Colonic mucosa (tissue), 4 donors: ENCODE results near the gene IMP3. TPM values are rescaled to one million over a fixed set of nuclear protein-coding genes. Genes with fewer than 3 reads are reported as not detected.
"Not testable (repeated sequence)": the region's sequence is repeated elsewhere in the genome, so short reads cannot be mapped to it uniquely, and the experiment has no call there.

ENCODE experiments used
- DNase-seq: peaks from one replicate; pipeline ENCODE4 v3.0.0-alpha.2; 2020
- H3K27ac ChIP-seq: fragments of 200-600 bp; one replicate; pipeline ENCODE4 v1.8.0; 2021
- H3K27me3 ChIP-seq: fragments of 200-600 bp; one replicate; pipeline ENCODE4 v1.8.0; 2021
- H3K36me3 ChIP-seq: fragments of 200-600 bp; one replicate; pipeline ENCODE4 v1.8.0; 2021
- H3K4me1 ChIP-seq: fragments of 200-600 bp; one replicate; pipeline ENCODE4 v1.8.0; 2021; ENCODE audit warnings: mild to moderate bottlenecking
- H3K4me3 ChIP-seq: fragments of 200-600 bp; one replicate; pipeline ENCODE4 v1.8.0; 2021
- H3K9ac ChIP-seq, 2 donors: one replicate each; pipeline ENCODE4 v1.7.0; 2013; ENCODE audit warnings: control low read depth in 2 of 2, low read depth in 2 of 2, low read length in 2 of 2
- H3K9me3 ChIP-seq: fragments of 200-600 bp; one replicate; pipeline ENCODE4 v1.8.0; 2021
- intact Hi-C: fragments of 100-400 bp; cut with DNase I; formaldehyde crosslinking; loops from one replicate; pipeline ENCODE4 v1.14.1; 2022
- total RNA-seq, 2 donors: library from RNA; stranded (reverse); fragmentation: NEBNext Ultra II Directional in 1 of 2; extraction: Animal tissue kit (Norgen Biotek cat#: 25700) in 1 of 2; gene quantifications; one replicate each; pipeline ENCODE4 v1.2.1, GENCODE V29; 2021
- TF ChIP-seq, protein P1 (sequence below): fragments of 200-600 bp; IDR thresholded peaks from one replicate; pipeline ENCODE4 v1.8.0; 2022; ENCODE audit warnings: antibody characterized with exemption, mild to moderate bottlenecking
- donor health status: healthy.
- donor health status: DM: no; HTN: no; CAD: no.
- donor health status: DM: no; HTN: no; CAD: no.

IMP3 gene
- total RNA-seq, 2 donors from 2014 or later: 55.3 to 94.6 TPM

DNA sequence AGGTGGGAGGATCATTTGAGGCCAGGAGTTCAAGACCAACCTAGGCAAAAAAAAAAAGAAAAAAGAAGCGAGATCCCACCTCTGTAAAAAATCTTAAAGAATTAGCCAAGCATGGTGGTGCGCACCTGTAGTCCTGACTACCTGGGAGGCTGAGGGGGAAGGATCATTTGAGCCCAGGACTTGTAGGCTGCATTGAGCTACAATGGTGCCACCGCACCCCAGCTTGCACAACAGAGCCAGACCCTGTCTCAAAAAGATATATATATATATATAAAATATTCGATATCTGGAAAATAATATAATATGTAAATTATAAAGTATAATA, 1.1 kb upstream of the IMP3 start:
- Histone ChIP-seq H3K9me3 (no peaks in the 10 kb centered on the region), H3K4me1 (peaks cover 10% of the 10 kb centered on the region), H3K27ac (peak overlapping the region; percentile 90), H3K27me3 (no peaks in the 10 kb centered on the region), H3K4me3 (no peak overlapping the region), H3K9ac (no peak overlapping the region), H3K36me3 (no peaks in the 10 kb centered on the region)
- intact Hi-C loops: loop anchor here (10.0 kb wide), 1 partner anchor 276 kb away; the partner anchor contains the start of gene MAN2C1
- TF ChIP-seq, protein P1, sequence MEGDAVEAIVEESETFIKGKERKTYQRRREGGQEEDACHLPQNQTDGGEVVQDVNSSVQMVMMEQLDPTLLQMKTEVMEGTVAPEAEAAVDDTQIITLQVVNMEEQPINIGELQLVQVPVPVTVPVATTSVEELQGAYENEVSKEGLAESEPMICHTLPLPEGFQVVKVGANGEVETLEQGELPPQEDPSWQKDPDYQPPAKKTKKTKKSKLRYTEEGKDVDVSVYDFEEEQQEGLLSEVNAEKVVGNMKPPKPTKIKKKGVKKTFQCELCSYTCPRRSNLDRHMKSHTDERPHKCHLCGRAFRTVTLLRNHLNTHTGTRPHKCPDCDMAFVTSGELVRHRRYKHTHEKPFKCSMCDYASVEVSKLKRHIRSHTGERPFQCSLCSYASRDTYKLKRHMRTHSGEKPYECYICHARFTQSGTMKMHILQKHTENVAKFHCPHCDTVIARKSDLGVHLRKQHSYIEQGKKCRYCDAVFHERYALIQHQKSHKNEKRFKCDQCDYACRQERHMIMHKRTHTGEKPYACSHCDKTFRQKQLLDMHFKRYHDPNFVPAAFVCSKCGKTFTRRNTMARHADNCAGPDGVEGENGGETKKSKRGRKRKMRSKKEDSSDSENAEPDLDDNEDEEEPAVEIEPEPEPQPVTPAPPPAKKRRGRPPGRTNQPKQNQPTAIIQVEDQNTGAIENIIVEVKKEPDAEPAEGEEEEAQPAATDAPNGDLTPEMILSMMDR: no peak
- no peak for DNase-seq

DNA sequence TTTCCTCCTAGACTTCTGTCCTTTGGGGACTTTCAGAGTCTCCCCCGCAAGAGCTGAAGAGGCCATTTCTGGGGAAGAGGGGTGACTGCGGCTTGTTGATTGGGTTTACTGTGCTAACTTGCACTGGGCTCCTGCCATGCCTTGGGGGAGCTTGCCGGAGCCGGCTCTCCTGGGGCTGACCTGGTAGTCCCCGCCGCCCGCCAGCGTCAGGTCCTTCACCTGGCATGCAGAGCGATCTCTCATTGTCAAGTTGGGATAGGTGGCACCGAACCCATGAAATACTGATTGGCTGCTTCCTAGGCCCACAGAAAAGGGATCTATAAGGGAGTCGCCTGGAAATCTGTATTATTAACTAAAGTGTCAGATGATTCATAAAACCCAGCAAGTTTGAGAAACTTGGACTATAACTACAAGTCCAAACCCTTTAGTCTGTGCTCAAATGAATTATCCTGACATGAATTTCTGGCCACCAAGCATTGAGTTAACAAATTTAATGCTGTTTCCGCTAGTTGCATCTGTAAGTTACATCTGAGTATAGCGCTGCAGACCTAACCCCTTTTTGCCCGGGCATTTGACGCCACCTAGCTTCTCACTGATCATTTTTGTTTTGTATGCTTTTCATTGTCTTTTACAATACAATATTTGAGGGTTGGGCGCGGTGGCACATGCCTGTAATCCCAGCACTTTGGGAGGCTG, 607 bp upstream of the IMP3 start:
- Histone ChIP-seq H3K27me3 (no peaks in the 10 kb centered on the region), H3K4me3 (peak overlapping the region; percentile 61), H3K9ac (peak overlapping the region; percentile 74 to 97), H3K4me1 (peaks cover 10% of the 10 kb centered on the region), H3K36me3 (no peaks in the 10 kb centered on the region), H3K9me3 (no peaks in the 10 kb centered on the region), H3K27ac (peak overlapping the region; percentile 90)
- intact Hi-C loops: loop anchor here (10.0 kb wide), 1 partner anchor 276 kb away; the partner anchor contains the start of gene MAN2C1
- TF ChIP-seq, protein P1: no peak
- no peak for DNase-seq

DNA sequence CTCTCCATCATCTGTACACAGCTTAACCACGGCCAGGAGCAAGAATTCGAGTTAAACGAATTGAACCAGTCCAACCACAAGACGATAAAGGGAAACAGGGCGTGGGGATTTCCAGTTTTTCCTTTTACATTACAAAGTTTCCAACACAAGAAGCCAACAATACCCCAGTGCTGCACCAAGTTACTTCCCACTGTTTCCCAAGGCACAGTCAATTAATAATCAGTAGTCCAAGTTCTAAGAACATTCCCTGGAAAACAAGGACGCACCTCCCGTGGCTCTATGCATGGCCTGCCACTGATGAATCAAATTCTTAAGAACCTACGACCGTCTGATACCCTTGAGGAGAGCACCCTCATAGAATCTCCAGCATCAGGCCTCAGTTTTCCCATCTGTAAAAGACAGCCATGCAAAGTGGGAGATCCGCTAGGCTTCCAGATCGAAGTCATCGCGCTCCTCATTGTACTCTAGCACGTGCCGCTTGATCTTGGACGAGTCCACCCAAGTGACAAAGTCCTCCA, 774 bp downstream of the IMP3 start:
- no peak for DNase-seq
- H3K9ac ChIP-seq: peak overlapping the region; percentile 90 to 97
- peak overlapping the region; percentile 61 for H3K4me3 ChIP-seq
- peaks cover 10% of the 10 kb centered on the region for H3K4me1 ChIP-seq
- no peaks in the 10 kb centered on the region for H3K9me3 ChIP-seq
- H3K27me3 ChIP-seq: no peaks in the 10 kb centered on the region
- H3K36me3 ChIP-seq: no peaks in the 10 kb centered on the region
- intact Hi-C loops: loop anchor here (5.0 kb wide), 1 partner anchor 38 kb away; no protein-coding TSS in a partner anchor
- TF ChIP-seq, protein P1: no peak
- peak overlapping the region; percentile 90 for H3K27ac ChIP-seq

DNA sequence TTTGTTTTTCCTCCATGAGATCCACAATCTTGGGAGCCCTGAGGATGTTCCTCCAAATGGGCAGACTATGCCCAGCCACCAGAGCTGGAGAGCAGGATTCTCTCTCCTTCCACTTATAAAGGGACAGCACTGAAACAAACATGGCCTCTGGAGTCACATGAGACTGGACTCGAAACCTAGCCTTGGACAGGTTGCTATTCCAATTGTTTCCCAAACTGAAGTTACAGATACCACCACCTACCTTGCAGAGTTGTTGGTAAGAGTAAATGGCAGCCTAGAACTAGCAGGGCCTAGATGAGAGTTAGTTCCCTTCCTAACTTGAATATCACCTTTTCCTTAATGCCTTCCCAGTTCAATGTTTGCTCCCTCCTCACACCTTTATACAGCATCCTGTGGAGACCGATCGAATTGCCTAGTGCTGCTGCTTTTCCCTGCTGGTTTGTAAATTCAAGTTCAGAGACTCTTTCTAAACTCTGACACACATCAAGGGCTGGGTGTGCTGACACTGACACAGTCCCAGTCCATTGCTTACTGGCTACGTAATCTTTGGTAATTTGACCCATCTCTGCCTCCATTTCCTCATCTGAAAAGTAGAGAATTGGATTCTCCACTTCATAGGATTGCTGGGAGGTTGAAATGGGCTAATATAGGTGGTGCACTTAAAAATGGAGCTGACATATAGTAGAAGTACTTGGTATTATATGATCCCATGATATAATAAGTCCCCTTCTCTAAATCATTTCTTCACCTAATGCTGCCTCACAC, 2.6 kb downstream of the IMP3 start:
- no peaks in the 10 kb centered on the region for H3K9me3 ChIP-seq
- peak overlapping the region; percentile 90 for H3K27ac ChIP-seq
- H3K4me1 ChIP-seq: peaks cover 10% of the 10 kb centered on the region
- no peaks in the 10 kb centered on the region for H3K27me3 ChIP-seq
- TF ChIP-seq, protein P1: no peak
- no peak overlapping the region for H3K4me3 ChIP-seq
- DNase-seq: no peak
- peak overlapping the region in 1 of 2 donors; percentile 24 for H3K9ac ChIP-seq
- no peaks in the 10 kb centered on the region for H3K36me3 ChIP-seq
- intact Hi-C loops: loop anchor here (5.0 kb wide), 1 partner anchor 40 kb away; no protein-coding TSS in a partner anchor

DNA sequence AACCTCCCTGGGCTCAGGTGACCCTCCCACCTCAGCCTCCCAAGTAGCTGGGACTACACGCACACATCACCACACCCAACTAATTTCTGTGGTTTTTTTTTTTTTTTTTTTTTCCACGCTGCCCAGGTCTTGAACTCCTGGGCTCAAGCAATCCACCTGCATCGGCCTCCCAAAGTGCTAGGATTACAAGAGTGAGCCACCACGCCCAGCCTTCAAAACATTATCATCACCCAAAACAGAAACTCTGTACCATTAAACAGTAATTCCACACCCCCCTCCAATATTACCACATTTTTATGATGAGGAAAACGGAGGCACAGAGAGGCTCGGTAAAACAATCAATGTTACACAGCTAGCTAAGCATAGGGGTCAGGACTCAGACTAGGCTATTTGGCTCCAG, 4.0 kb downstream of the IMP3 start:
- no peaks in the 10 kb centered on the region for H3K27me3 ChIP-seq
- H3K27ac ChIP-seq: no peak overlapping the region
- intact Hi-C loops: loop anchor here (5.0 kb wide), 1 partner anchor 41 kb away; no protein-coding TSS in a partner anchor
- H3K36me3 ChIP-seq: no peaks in the 10 kb centered on the region
- H3K9ac ChIP-seq: no peak overlapping the region
- TF ChIP-seq, protein P1: no peak
- no peaks in the 10 kb centered on the region for H3K9me3 ChIP-seq
- no peak for DNase-seq
- peaks cover 10% of the 10 kb centered on the region for H3K4me1 ChIP-seq
- H3K4me3 ChIP-seq: no peak overlapping the region

DNA sequence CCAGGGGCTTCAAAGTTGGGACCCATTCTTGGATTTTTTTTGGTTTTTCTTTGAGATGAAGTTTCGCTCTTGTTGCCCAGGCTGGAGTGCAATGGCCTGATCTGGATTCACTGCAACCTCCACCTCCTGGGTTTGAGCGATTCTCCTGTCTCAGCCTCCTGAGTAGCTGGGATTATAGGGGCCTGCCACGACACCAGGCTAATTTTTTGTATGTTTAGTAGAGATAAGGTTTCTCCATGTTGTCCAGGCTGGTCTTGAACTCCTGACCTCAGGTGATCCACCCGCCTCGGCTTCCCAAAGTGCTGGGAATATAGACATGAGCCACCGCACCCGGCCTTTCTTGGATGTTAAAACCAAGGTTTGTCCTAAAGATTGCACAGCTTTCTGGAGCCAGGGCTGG, 6.1 kb downstream of the IMP3 start:
- DNase-seq, H3K36me3 ChIP-seq, intact Hi-C loops, H3K9ac ChIP-seq, H3K4me1 ChIP-seq, H3K27ac ChIP-seq, H3K27me3 ChIP-seq, H3K4me3 ChIP-seq, H3K9me3 ChIP-seq: not testable (repeated sequence)
